Right lobe of liver (tissue), 4 donors: ENCODE measurements around the gene PER2.

Source experiments
- POLR2A ChIP-seq: fragments of 450-650 bp; IDR thresholded peaks from one replicate; pipeline ENCODE4 v1.6.1; 2017; ENCODE audit warnings: antibody characterized with exemption, mild to moderate bottlenecking
- TF ChIP-seq, protein P1 (sequence below), 4 donors: fragments of 200-600 bp in 3 of 4; fragments of 450-650 bp in 1 of 4; IDR thresholded peaks; one replicate each; pipeline versions ENCODE4 v1.5.1 to v1.8.0; 2016 to 2022; ENCODE audit warnings: antibody characterized with exemption in 4 of 4, mild to moderate bottlenecking in 2 of 4
- donor health status: DM: no; HTN: no; CAD: no.
- donor health status: DM: no; HTN: no; CAD: no.
- donor health status: DM: no; HTN: yes; CAD: no.

DNA sequence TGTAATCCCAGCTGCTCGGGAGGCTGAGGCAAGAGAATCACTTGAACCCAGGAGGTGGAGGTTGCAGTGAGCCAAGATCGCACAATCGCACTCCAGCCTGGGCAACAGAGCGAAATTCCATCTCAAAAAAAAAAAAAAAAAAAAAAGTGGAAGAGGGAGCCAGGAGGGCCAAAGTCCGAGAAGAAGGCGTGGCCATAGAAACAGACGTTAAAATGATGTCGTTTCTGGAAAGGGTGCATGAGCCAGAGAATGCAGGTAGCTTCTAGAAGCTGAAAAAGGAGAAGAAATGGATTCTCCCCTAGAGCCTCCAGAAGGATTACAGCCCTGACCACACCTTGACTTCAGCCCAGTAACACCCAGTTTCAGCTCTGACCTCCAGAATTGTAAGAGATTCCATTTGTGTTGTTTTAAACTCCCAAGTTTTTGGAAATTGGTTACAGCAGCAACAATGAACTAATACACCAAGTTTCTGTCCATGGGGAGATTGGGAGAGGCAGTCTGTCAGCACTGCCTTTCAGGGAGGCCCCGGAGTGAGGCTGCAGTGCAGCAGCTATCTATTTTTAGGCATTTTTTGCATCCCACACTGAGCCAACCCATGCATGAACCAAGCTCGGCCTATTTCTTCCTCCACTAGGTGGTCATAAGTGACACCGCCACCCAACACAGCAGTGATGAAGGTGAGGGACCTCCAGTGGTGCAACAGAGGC, 17.7 kb upstream of the PER2 start:
- TF ChIP-seq, protein P1, sequence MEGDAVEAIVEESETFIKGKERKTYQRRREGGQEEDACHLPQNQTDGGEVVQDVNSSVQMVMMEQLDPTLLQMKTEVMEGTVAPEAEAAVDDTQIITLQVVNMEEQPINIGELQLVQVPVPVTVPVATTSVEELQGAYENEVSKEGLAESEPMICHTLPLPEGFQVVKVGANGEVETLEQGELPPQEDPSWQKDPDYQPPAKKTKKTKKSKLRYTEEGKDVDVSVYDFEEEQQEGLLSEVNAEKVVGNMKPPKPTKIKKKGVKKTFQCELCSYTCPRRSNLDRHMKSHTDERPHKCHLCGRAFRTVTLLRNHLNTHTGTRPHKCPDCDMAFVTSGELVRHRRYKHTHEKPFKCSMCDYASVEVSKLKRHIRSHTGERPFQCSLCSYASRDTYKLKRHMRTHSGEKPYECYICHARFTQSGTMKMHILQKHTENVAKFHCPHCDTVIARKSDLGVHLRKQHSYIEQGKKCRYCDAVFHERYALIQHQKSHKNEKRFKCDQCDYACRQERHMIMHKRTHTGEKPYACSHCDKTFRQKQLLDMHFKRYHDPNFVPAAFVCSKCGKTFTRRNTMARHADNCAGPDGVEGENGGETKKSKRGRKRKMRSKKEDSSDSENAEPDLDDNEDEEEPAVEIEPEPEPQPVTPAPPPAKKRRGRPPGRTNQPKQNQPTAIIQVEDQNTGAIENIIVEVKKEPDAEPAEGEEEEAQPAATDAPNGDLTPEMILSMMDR (IDR thresholded peaks at IDR 0.05): no peak
- TF ChIP-seq POLR2A: no peak
